Stimulated activated CD8-positive, alpha-beta memory T cell treated with anti-CD3 and anti-CD28 coated beads, Interleukin-4, amount 100 ng/mL, for 24 hours (primary cell): ENCODE measurements around the gene GLIPR1L2.
A peak's percentile ranks its signal among the peaks of the same experiment; 100 is the strongest.
"Not testable (repeated sequence)": the region's sequence is repeated elsewhere in the genome, so short reads cannot be mapped to it uniquely, and the experiment has no call there.

Experiments used
- DNase-seq: peaks from one replicate; pipeline ENCODE4 v3.0.0-alpha.2; 2020; ENCODE audit warnings: low read depth

GLIPR1L2 gene

GRCh38 chr12:75390899-75391538, at the start of gene GLIPR1L2:
GLIPR1L2 (plus strand) TSS chr12:75391089; CDS start chr12:75391117, 28 bp downstream.
- peak; percentile 84 for DNase-seq

GRCh38 chr12:75341873-75342272, 49.0 kb upstream of the GLIPR1L2 start:
- DNase-seq: no peak

GRCh38 chr12:75345531-75345930, 45.4 kb upstream of the GLIPR1L2 start:
- DNase-seq: no peak

GRCh38 chr12:75346215-75346614, 44.7 kb upstream of the GLIPR1L2 start:
- DNase-seq: not testable (repeated sequence)

GRCh38 chr12:75349946-75350345, 40.9 kb upstream of the GLIPR1L2 start:
- no peak for DNase-seq

- DNase-seq: no peak
Observed at GRCh38 chr12:75350413-75350812, 40.5 kb upstream of the GLIPR1L2 start.

GRCh38 chr12:75354011-75354410, 36.9 kb upstream of the GLIPR1L2 start:
- no peak for DNase-seq

- DNase-seq: no peak
Observed at GRCh38 chr12:75360920-75361319, 30.0 kb upstream of the GLIPR1L2 start.

GRCh38 chr12:75361408-75361807, 29.5 kb upstream of the GLIPR1L2 start:
- DNase-seq: no peak

GRCh38 chr12:75364919-75365318, 26.0 kb upstream of the GLIPR1L2 start:
- DNase-seq: no peak

- no peak for DNase-seq
Observed at GRCh38 chr12:75366629-75367028, 24.3 kb upstream of the GLIPR1L2 start.

- DNase-seq: no peak
Observed at GRCh38 chr12:75374971-75375370, 15.9 kb upstream of the GLIPR1L2 start.

GRCh38 chr12:75378354-75378753, 12.5 kb upstream of the GLIPR1L2 start:
- no peak for DNase-seq

- DNase-seq: no peak
Observed at GRCh38 chr12:75389061-75389460, 1.8 kb upstream of the GLIPR1L2 start.

GRCh38 chr12:75389706-75390105, 1.2 kb upstream of the GLIPR1L2 start:
- DNase-seq: no peak

GRCh38 chr12:75390156-75390898, 562 bp upstream of the GLIPR1L2 start:
- DNase-seq: no peak

GRCh38 chr12:75404231-75404630, 13.3 kb downstream of the GLIPR1L2 start:
- DNase-seq: no peak

GRCh38 chr12:75407683-75408082, 16.8 kb downstream of the GLIPR1L2 start:
- DNase-seq: no peak

- DNase-seq: no peak
Observed at GRCh38 chr12:75409830-75410229, 18.9 kb downstream of the GLIPR1L2 start.

- DNase-seq: no peak
Observed at GRCh38 chr12:75414671-75415070, 23.8 kb downstream of the GLIPR1L2 start.

GRCh38 chr12:75419841-75420240, 29.0 kb downstream of the GLIPR1L2 start:
- DNase-seq: no peak

GRCh38 chr12:75427491-75427890, 36.6 kb downstream of the GLIPR1L2 start:
- no peak for DNase-seq

GRCh38 chr12:75428767-75429166, 37.9 kb downstream of the GLIPR1L2 start:
- no peak for DNase-seq

- DNase-seq: no peak
Observed at GRCh38 chr12:75432924-75433323, 42.0 kb downstream of the GLIPR1L2 start.
